K562 treated with DMSO at 1 percent for 24 hours (cell line): ENCODE measurements around the gene ARL4D. TPM values are rescaled to one million over a fixed set of nuclear protein-coding genes. Genes with fewer than 3 reads are reported as not detected.

Experiments
- total RNA-seq: library from RNA; unstranded; fragments of 300-600 nt; gene quantifications from 2 replicates; pipeline ENCODE4 v1.2.3, GENCODE V29; 2022; ENCODE audit warnings: low read depth; ENCODE audit not compliant: insufficient read depth

Gene ARL4D, protein sequence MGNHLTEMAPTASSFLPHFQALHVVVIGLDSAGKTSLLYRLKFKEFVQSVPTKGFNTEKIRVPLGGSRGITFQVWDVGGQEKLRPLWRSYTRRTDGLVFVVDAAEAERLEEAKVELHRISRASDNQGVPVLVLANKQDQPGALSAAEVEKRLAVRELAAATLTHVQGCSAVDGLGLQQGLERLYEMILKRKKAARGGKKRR
- total RNA-seq, result 6.5 and 7.3 TPM in 2 replicates

DNA sequence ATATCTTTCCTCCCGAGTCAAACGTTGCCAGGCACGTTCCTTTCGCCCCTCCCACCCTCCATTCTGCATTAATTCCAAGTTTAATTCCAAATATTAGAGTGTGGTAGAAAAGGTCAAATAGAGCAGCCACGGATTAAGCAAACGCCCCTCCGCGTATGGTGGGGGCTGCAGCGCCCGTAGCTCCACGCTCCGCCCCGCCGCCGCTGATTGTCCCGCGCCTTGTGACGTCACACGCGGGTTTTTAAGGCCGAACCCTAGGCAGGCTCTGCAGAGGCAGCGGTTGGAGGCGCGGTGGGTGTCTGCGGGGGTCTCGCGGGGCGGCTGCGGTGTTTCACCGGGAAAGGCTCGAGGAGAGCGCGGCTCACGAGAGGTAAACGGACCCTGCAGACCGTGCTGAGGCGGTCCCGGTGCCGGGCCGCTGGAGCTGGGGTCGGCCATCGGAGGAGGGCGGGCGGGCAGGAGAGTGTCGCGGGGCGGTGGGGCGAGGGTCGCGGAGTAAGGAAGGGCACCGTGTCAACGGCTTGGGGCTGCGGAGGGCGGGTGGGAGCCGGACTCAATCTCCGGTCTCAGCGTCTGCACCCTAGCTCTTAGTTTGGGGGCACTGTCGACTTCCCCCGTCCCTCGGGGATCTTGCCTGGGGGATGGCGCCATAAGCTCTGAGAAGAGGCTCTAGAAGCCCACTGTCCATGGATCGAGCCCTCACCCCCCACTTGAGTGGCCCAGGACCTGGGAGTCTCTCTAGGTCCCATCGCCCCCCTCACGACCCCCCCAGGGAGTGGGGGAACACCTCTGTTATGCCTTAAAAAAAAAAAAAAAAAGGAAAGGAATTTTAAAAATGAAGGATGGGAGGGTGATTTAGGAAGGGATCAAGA lies at the start of gene ARL4D:
Gene ARL4D, plus strand, starts transcription at position 270 of the 872 bp plus-strand sequence. CDS start 740 bp downstream, outside the sequence.

Other genes starting within 250 kb of the ARL4D start
- gene NBR1, start 227.8 kb upstream of the ARL4D start, total RNA-seq, result 51.0 and 56.7 TPM in 2 replicates
- 0.07 and 0.19 TPM in 2 replicates for gene TMEM106A, start 187.1 kb upstream of the ARL4D start, total RNA-seq
- not detected in 2 replicates for gene CCDC200, start 170.4 kb upstream of the ARL4D start, total RNA-seq
- not detected in 2 replicates for gene RNU2-1, start 165.0 kb upstream of the ARL4D start, total RNA-seq
- 27.6 and 29.1 TPM in 2 replicates for gene DHX8, start 85.0 kb downstream of the ARL4D start, total RNA-seq
- gene ETV4, start 147.3 kb downstream of the ARL4D start, total RNA-seq, result 51.7 and 52.3 TPM in 2 replicates